MG63 (cell line): ENCODE data around the gene PTGER3. TPM values are rescaled to one million over a fixed set of nuclear protein-coding genes. Genes with fewer than 3 reads are reported as not detected.
A peak's percentile ranks its signal among the peaks of the same experiment; 100 is the strongest.

Experiments
- DNase-seq: peaks from one replicate; pipeline ENCODE4 v3.0.0-alpha.2; 2020
- H3K27me3 ChIP-seq: fragments of 250-450 bp; sonication (Bioruptor Pico); 2 replicates; pipeline ENCODE4 v1.5.1; 2020; ENCODE audit warnings: mild to moderate bottlenecking, moderate library complexity
- H3K36me3 ChIP-seq: fragments of 250-450 bp; sonication (Bioruptor Pico); 2 replicates; pipeline ENCODE4 v1.5.1; 2020; ENCODE audit warnings: mild to moderate bottlenecking, moderate library complexity
- H3K4me3 ChIP-seq: fragments of 250-450 bp; sonication (Bioruptor Pico); 2 replicates; pipeline ENCODE4 v1.5.1; 2020; ENCODE audit warnings: mild to moderate bottlenecking, moderate library complexity
- H3K9me3 ChIP-seq: fragments of 250-450 bp; sonication (Bioruptor Pico); 2 replicates; pipeline ENCODE4 v1.5.1; 2020; ENCODE audit warnings: mild to moderate bottlenecking, moderate library complexity
- total RNA-seq: library from RNA; depleted of rRNA; stranded (reverse); fragments of >200 nt; shearing (Covaris generic); gene quantifications from 2 replicates; pipeline ENCODE4 v1.2.3, GENCODE V29; 2014; ENCODE audit warnings: low replicate concordance

Gene PTGER3
- total RNA-seq, 1 experiment from 2014 or later: not detected

GRCh38 chr1:71031426-71031825 lies 16.2 kb downstream of the PTGER3 start:
- Histone ChIP-seq H3K27me3 (no peaks in the 10 kb centered on the region), H3K9me3 (no peaks in the 10 kb centered on the region)
- peak; percentile 49 for DNase-seq

DNA sequence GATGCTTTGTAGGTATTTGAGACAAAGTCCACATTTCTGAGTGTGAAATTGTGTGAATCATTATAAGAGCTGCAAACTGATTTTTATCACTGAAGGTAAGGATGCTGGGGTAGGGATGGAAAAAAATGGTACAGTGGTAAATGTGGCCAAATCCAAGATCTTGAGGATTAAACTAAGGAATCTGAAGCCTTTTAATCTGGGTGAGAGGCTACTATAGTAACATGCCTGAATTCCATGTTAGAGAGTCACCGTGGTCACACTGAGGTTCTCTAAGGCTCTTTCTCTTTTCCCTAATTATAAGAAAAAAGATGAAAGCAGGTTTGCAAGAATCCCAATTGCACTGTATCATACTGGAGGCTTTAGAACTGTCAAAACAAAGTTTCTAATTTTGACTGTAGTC lies 17.6 kb downstream of the PTGER3 start:
- DNase-seq: no peak

More at GRCh38 chr1:71031426-71031825, 16.2 kb downstream of the PTGER3 start:
- Histone ChIP-seq H3K36me3 (no peaks in the 10 kb centered on the region), H3K4me3 (no peak overlapping the region)

GRCh38 chr1:71028981-71029380 lies 18.6 kb downstream of the PTGER3 start:
- no peaks in the 10 kb centered on the region for H3K27me3 ChIP-seq
- no peak overlapping the region for H3K4me3 ChIP-seq
- no peak for DNase-seq
- no peaks in the 10 kb centered on the region for H3K9me3 ChIP-seq
- H3K36me3 ChIP-seq: no peaks in the 10 kb centered on the region

More for the DNA sequence above, 17.6 kb downstream of the PTGER3 start:
- Histone ChIP-seq H3K4me3 (no peak overlapping the region), H3K36me3 (no peaks in the 10 kb centered on the region), H3K9me3 (no peaks in the 10 kb centered on the region), H3K27me3 (no peaks in the 10 kb centered on the region)

DNA sequence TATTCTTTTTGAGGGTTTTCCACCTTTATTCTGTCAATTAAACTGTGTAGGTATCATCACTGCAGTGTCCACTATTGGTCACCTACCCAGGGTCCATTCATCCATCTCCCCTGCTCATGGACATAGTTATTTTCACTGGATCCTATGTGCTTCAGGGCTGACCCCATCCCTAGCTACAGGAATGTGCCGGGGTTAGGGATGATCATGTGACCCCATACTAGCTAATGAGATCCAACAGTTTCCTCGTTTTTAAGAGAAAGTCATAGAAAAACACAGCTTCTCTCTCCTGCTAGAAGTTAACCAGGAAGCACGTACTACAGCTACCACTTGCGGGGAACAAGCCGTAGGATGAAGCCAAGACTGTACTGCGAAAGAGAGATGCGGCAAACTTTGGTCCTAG lies 19.6 kb downstream of the PTGER3 start:
- DNase-seq: no peak
- H3K9me3 ChIP-seq: no peaks in the 10 kb centered on the region
- H3K27me3 ChIP-seq: no peaks in the 10 kb centered on the region
- no peaks in the 10 kb centered on the region for H3K36me3 ChIP-seq
- H3K4me3 ChIP-seq: no peak overlapping the region

DNA sequence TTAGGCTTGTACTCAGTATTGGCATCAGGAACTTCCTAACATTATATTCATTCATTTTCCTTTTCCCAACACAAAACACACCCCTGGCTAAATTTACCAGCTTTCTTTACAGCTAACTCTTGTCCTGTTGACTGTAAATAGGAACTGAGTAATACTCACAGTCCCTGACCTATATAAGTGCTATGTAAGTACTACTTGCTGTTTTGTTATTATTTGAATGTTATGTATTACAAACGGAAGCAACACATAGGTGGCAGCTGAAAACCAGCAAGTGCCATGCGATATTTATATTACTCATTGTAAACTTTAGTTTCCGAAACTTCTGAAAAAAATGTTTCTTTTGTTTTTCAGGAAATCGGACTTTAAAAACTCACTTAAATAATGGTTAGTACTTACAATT lies 21.5 kb downstream of the PTGER3 start:
- DNase-seq: no peak
- no peaks in the 10 kb centered on the region for H3K27me3 ChIP-seq
- no peak overlapping the region for H3K4me3 ChIP-seq
- no peaks in the 10 kb centered on the region for H3K9me3 ChIP-seq
- H3K36me3 ChIP-seq: no peaks in the 10 kb centered on the region

GRCh38 chr1:71023515-71023914 lies 24.1 kb downstream of the PTGER3 start:
- DNase-seq: no peak
- H3K4me3 ChIP-seq: no peak overlapping the region
- H3K9me3 ChIP-seq: no peaks in the 10 kb centered on the region
- H3K27me3 ChIP-seq: no peaks in the 10 kb centered on the region
- no peaks in the 10 kb centered on the region for H3K36me3 ChIP-seq

GRCh38 chr1:71019233-71019969 lies 28.2 kb downstream of the PTGER3 start:
- no peaks in the 10 kb centered on the region for H3K9me3 ChIP-seq
- no peak overlapping the region for H3K4me3 ChIP-seq
- H3K27me3 ChIP-seq: no peaks in the 10 kb centered on the region
- no peak for DNase-seq
- H3K36me3 ChIP-seq: no peaks in the 10 kb centered on the region

- no peaks in the 10 kb centered on the region for H3K9me3 ChIP-seq
- DNase-seq: no peak
- no peak overlapping the region for H3K4me3 ChIP-seq
- H3K27me3 ChIP-seq: no peaks in the 10 kb centered on the region
- no peaks in the 10 kb centered on the region for H3K36me3 ChIP-seq
Measured at GRCh38 chr1:71018791-71019190, 28.8 kb downstream of the PTGER3 start.

GRCh38 chr1:71015745-71016144 lies 31.9 kb downstream of the PTGER3 start:
- no peak for DNase-seq
- Histone ChIP-seq H3K9me3 (no peaks in the 10 kb centered on the region), H3K27me3 (no peaks in the 10 kb centered on the region), H3K4me3 (no peak overlapping the region), H3K36me3 (no peaks in the 10 kb centered on the region)

DNA sequence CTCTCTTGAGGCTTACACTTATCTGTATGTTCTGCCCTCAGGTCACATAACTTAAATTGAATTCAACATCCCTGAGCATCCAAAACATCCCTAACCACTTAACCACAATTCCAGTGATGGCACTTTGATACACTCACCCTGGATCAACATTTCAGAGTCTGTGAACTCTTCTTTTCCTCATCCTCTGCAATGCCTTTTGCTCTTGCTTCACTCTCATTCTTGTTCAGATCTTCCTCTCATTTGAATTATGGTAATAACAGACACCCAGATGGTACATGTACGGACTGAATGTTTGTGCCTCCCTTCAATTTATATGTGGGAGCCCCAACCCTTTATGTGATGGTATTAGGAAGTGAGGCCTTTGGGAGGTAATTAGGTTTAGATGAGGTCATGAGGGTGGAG lies 33.4 kb downstream of the PTGER3 start:
- no peak for DNase-seq

GRCh38 chr1:71002709-71003475 lies 44.7 kb downstream of the PTGER3 start:
- Histone ChIP-seq H3K27me3 (no peaks in the 10 kb centered on the region), H3K36me3 (no peaks in the 10 kb centered on the region), H3K9me3 (no peaks in the 10 kb centered on the region), H3K4me3 (no peak overlapping the region)
- DNase-seq: no peak

More for the DNA sequence above, 33.4 kb downstream of the PTGER3 start:
- H3K27me3 ChIP-seq: no peaks in the 10 kb centered on the region
- H3K4me3 ChIP-seq: no peak overlapping the region
- H3K9me3 ChIP-seq: no peaks in the 10 kb centered on the region
- H3K36me3 ChIP-seq: no peaks in the 10 kb centered on the region

DNA sequence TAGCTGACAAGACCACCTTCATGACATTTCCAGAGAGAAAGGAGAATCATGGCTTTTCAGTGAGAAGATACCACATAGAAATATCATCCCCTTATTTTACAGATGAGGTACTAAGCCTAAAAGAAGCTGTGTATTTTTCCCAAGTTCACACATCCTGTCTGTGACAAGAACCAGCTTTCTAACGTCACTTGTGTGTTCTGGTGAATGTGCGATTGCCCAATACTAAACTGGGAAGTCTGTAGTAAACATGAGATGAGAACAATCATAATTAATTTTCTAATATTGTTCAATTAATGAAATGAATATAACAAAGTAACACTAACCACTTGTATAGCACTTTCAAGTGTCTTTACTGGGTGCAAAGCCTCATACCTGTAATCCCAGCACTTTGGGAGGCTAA lies 46.0 kb downstream of the PTGER3 start:
- Histone ChIP-seq H3K36me3 (no peaks in the 10 kb centered on the region), H3K9me3 (no peaks in the 10 kb centered on the region), H3K4me3 (no peak overlapping the region), H3K27me3 (no peaks in the 10 kb centered on the region)
- no peak for DNase-seq

DNA sequence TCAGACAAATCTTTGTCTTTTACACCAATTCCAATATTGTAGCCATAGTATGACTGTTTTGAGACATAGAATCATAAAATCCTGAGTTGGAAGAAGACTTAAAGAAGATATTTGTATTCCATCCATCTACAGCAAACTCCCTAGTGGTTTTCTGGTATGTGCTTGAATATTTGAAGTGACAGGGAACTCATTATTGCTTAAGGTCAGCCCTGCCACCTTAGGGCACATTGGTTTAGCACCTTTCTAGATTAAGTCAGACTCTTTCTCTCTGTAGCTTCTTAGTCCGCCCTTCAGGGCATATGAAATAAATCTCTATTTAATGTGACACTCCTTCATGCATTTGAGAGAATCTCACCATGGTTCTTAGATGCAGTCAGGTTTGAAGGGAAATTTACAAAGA lies 49.8 kb downstream of the PTGER3 start:
- no peak for DNase-seq
- Histone ChIP-seq H3K9me3 (no peaks in the 10 kb centered on the region), H3K27me3 (no peaks in the 10 kb centered on the region), H3K4me3 (no peak overlapping the region), H3K36me3 (no peaks in the 10 kb centered on the region)

- Histone ChIP-seq H3K9me3 (no peaks in the 10 kb centered on the region), H3K27me3 (no peaks in the 10 kb centered on the region), H3K36me3 (no peaks in the 10 kb centered on the region), H3K4me3 (no peak overlapping the region)
- no peak for DNase-seq
Measured at GRCh38 chr1:70994753-70995268, 52.8 kb downstream of the PTGER3 start.

DNA sequence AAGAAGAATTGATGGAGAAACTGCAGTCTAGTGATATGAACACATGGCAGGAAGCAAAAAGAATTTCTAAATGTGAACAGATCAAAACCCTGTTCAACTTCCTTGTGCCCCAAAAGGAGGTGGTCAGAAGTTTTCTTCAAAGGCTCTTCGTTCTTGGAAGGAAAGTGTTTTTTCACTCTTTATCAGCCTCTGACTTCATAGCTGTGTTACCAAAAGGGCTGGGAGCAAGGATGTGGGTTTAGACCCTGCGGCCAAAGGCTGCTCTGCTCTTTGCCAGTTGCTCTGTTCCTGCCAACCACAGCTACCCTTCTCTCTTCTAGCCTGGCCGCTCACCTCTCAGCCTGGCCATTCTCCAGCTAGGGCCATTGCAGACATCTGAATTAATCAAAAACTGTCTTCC lies 53.8 kb downstream of the PTGER3 start:
- H3K4me3 ChIP-seq: no peak overlapping the region
- no peak for DNase-seq

DNA sequence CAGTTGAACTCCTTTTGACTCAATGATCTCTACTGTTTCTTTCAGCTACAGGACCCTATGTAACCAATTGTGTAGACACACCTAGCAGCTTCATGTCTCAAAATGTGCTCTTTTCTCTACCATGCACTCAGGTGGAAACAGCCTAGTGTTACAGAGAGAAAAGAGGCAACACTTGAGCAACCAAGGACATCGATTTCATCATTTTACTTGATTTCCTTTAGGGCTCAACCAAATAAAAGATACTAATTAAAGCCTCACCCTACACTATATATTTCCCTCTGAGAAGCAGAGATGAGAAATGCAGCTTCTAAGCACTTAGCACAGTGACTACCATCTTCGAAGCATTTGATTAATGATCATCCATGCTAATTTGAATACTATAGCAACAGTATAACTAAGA lies 55.1 kb downstream of the PTGER3 start:
- DNase-seq: no peak
- no peaks in the 10 kb centered on the region; the same call in 1 of the 2 replicates for H3K27me3 ChIP-seq
- H3K9me3 ChIP-seq: no peaks in the 10 kb centered on the region
- no peaks in the 10 kb centered on the region for H3K36me3 ChIP-seq
- no peak overlapping the region for H3K4me3 ChIP-seq

More for the DNA sequence above, 53.8 kb downstream of the PTGER3 start:
- Histone ChIP-seq H3K9me3 (no peaks in the 10 kb centered on the region), H3K36me3 (no peaks in the 10 kb centered on the region), H3K27me3 (no peaks in the 10 kb centered on the region; the same call in 1 of the 2 replicates)

- no peaks in the 10 kb centered on the region for H3K36me3 ChIP-seq
- H3K9me3 ChIP-seq: no peaks in the 10 kb centered on the region
- DNase-seq: no peak
- H3K27me3 ChIP-seq: no peaks in the 10 kb centered on the region; the same call in 1 of the 2 replicates
- no peak overlapping the region for H3K4me3 ChIP-seq
Measured at GRCh38 chr1:70990469-70991253, 57.0 kb downstream of the PTGER3 start.
